T-helper 17 cell (primary cell): Measurements from ENCODE around the gene SORBS1. TPM values are rescaled to one million over a fixed set of nuclear protein-coding genes. Genes with fewer than 3 reads are reported as not detected.

Experiments used
- ATAC-seq: fragments of 150-1000 bp; cut with Tn5 transposase; 2 replicates; pipeline ENCODE4 v1.10.0; 2021; ENCODE audit warnings: mild to moderate bottlenecking, moderate library complexity
- DNase-seq, 3 donors: peaks; one replicate each; pipeline versions ENCODE4 v3.0.0 to v3.0.0-alpha.2; 2020 to 2021
- H3K9me3 ChIP-seq: one replicate; pipeline ENCODE4 v1.7.0; 2013; ENCODE audit warnings: low read length, mild to moderate bottlenecking; ENCODE audit not compliant: control insufficient read depth, poor library complexity, severe bottlenecking
- H3K27ac Mint-ChIP-seq: one replicate; pipeline ENCODE4 v1.8.0; 2022; ENCODE audit warnings: mild to moderate bottlenecking, moderate library complexity, mixed read lengths
- H3K27me3 Mint-ChIP-seq: one replicate; pipeline ENCODE4 v1.8.0; 2022; ENCODE audit warnings: mixed read lengths
- H3K36me3 Mint-ChIP-seq: one replicate; pipeline ENCODE4 v1.8.0; 2022; ENCODE audit warnings: low read depth, mixed read lengths
- H3K4me1 Mint-ChIP-seq: one replicate; pipeline ENCODE4 v1.8.0; 2022; ENCODE audit warnings: mild to moderate bottlenecking, mixed read lengths
- H3K4me3 Mint-ChIP-seq: one replicate; pipeline ENCODE4 v1.8.0; 2022; ENCODE audit warnings: mild to moderate bottlenecking, moderate library complexity, mixed read lengths
- total RNA-seq, 4 donors: library from RNA in 2 of 4; stranded (reverse) in 2 of 4; gene quantifications; one replicate each; pipeline ENCODE4 v1.2.3 and lab custom pipeline; 2022 to 2026

The SORBS1 gene
- total RNA-seq (1 to 10 TPM; 2.5 to 5.0 TPM), total RNA-seq (lab: John Stamatoyannopoulos, UW) (1.0 to 1.8 reads per million in 2 donors)

DNA sequence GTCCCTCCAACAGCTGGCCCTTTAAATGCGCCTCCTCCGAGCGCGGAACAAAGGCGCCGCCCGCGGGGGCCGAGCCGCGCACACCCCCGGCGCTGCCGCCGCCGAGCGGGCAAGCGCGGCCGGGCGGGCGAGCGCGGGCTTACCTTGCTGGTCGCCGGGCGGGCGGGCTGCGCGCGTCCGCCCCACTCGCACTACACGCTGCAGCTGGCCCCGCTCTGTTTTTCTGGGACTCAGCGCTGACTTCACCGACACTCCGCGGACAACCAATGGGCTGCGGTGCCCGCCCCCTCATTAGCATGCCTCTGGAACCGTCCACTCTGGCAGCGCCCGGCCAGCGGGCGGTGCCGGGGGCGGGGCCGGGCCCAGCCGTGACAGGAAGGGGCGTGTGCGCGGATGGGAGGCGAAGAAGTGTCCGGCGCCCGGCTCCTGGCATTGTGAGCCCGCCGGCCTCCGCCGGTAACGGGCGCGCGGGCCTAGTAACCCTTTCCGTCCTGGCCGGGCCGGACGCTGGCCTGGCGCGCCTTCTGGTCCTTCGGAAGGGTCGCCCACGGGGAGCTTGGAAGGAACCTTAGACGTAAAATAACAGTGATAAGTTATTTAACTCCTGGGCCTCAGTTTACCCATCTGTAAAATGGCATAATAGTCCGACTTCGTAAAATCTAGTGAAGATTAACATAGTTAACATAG lies at the start of gene SORBS1:
Gene SORBS1, minus strand, starts transcription at position 195 of the 687 bp plus-strand sequence. CDS start 120,236 bp downstream, outside the sequence.
- Mint-ChIP-seq H3K27ac (peak within 1 kb of the TSS; percentile 83), H3K4me1 (peaks cover 20% of the 10 kb centered on the region), H3K4me3 (peak within 1 kb of the TSS; percentile 99), H3K27me3 (peaks cover 10% of the 10 kb centered on the region), H3K36me3 (peaks cover 4% of the 10 kb centered on the region)
- H3K9me3 ChIP-seq, result no peaks in the 10 kb centered on the region
- ATAC-seq (peak; percentile 98), DNase-seq (peak; percentile 76 to 85 (median 82))

DNA sequence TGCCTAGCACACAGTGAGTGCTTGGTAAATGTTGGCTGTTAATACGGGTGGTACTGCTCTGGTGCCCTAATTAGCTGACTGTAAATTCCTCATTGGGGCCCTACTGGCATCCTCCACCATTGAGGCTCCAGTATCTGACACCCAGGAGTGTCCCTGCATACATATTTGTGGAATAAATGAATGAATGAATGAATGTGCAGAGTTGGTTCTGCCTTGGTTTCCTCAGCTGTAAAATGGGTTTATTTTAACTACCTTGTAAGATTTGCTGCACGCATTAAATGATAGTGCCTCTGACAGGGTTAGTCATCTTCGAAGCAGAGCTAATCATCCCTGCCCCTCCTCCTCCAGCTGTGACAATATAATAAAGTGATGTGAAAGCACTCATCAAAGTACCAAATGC lies 49.6 kb upstream of the SORBS1 start:
- no peak overlapping the region for H3K4me3 Mint-ChIP-seq
- H3K36me3 Mint-ChIP-seq, result peaks cover 19% of the 10 kb centered on the region
- no peaks in the 10 kb centered on the region for H3K27me3 Mint-ChIP-seq
- no peaks in the 10 kb centered on the region for H3K4me1 Mint-ChIP-seq
- H3K9me3 ChIP-seq, result no peaks in the 10 kb centered on the region
- DNase-seq (no peak), ATAC-seq (no peak)
- H3K27ac Mint-ChIP-seq, result no peak overlapping the region

DNA sequence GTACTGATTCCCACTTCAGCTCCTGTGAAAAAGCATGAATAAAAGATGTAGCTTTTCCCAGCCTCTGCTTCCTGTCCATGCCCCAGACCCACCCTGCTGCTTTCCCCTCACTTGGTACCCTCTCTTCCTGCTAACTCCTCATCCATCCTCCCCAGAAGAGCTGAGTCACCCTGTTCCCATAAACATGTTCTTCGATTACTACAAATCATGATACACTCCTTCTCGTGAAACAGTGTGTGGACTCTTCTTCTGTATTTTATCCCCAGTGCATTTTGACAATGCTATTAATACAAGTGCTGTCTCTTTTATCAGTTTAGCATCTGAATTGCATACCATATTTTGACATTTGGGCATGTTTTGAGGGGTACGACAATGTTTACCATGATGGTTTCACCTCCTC lies 45.8 kb upstream of the SORBS1 start:
- H3K9me3 ChIP-seq, result no peaks in the 10 kb centered on the region
- Mint-ChIP-seq H3K27me3 (no peaks in the 10 kb centered on the region), H3K27ac (no peak overlapping the region), H3K4me3 (no peak overlapping the region), H3K36me3 (peaks cover 8% of the 10 kb centered on the region), H3K4me1 (no peaks in the 10 kb centered on the region)
- ATAC-seq (no peak), DNase-seq (no peak)

DNA sequence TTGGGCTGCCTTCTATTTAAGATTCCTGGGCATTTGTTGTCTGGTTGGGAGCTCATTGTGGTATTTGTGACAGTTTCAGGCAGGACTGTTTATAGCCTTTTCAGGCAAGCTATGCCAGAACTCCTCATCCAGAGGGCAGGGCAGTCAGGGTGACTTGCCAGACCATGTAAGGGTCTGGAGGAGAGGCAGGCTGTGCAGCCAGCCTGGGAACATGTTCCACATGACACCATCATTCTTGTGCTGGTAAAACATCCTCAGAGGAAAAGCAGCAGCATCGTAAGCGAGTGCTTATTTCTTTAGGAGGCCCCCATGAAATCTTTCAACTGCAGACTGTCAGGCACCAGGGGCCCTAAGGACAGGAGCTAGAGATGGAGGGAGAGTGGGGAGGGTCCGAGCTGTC lies 44.0 kb upstream of the SORBS1 start:
- no peaks in the 10 kb centered on the region for H3K9me3 ChIP-seq
- Mint-ChIP-seq H3K4me1 (no peaks in the 10 kb centered on the region), H3K27me3 (no peaks in the 10 kb centered on the region), H3K27ac (no peak overlapping the region), H3K4me3 (no peak overlapping the region), H3K36me3 (peaks cover 8% of the 10 kb centered on the region)
- ATAC-seq (no peak), DNase-seq (no peak)

DNA sequence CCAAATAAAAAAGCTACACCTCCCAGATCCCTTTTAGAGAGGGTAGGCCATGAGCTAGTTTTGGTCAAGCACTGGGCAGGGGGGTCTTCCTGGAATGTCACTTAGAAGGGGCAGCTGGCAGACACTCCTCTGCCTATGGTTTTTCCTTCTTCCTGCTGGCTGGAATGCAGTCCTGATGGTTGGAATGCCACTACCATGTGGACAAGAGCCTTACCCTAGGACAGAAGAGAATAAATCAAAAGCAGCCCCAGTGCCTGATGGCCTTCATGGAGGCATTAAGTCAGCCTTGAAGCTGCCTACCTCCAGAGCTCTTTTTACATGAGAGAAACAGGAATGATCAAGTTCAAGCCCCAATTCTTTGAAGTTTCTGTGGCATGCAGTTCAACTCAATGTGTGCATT lies 43.5 kb upstream of the SORBS1 start:
- Mint-ChIP-seq H3K27me3 (no peaks in the 10 kb centered on the region), H3K27ac (no peak overlapping the region), H3K4me1 (no peaks in the 10 kb centered on the region), H3K4me3 (no peak overlapping the region), H3K36me3 (peaks cover 8% of the 10 kb centered on the region)
- DNase-seq, result no peak
- H3K9me3 ChIP-seq, result no peaks in the 10 kb centered on the region
- ATAC-seq, result no peak

DNA sequence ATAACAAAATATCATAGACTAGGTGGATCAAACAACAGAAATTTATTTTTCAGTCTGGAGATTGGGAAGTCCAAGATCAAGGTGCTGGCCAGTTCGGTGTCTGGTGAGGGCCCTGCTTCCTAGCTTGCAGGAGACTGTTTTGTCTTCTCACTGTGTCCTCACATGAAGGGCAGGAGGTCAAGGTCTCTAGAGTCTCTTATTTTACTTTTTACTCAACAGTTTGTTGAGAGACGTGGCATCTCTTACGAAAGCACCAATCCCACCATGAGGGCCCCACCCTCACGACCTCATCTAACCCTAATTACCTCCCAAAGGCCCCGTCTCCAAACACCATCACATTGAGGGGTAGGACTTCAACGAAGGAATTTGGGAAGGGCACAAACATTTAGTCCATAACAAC lies 41.2 kb upstream of the SORBS1 start:
- H3K9me3 ChIP-seq, result no peaks in the 10 kb centered on the region
- H3K4me3 Mint-ChIP-seq, result no peak overlapping the region
- H3K4me1 Mint-ChIP-seq, result no peaks in the 10 kb centered on the region
- no peak for ATAC-seq
- H3K36me3 Mint-ChIP-seq, result peaks cover 4% of the 10 kb centered on the region
- no peak for DNase-seq
- no peaks in the 10 kb centered on the region for H3K27me3 Mint-ChIP-seq
- no peak overlapping the region for H3K27ac Mint-ChIP-seq

DNA sequence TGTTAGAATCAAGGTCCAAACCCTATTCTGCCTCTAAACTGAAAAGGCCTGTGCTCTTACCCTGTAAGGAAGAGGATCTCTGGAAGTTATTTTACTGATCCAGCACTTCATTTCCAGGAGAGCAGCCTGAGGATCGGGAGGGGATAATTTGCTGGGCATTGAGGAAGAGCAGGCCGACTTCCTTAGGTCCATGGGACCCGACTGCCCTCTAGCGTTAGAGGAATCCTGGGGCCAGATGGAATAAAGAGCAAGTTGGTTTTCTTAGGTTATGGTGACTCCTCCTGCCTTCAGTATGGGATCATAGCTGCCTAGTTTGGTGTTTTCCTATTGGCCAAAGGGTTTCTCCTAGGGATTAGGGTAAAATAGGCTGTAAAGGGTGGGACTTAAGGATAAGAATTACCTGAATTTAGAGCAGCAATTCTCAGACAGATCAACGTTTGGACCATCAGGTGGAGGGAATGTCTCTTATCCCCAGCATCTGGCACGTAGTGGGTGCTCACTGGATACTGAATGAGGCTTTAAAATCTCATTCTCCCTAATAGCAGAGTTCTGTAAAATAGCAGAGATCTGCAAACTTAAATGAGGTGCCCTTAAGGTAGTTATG lies 40.0 kb upstream of the SORBS1 start:
- H3K36me3 Mint-ChIP-seq, result no peaks in the 10 kb centered on the region
- no peaks in the 10 kb centered on the region for H3K4me1 Mint-ChIP-seq
- DNase-seq, result peak in 1 of 3 donors; percentile 13
- ATAC-seq, result no peak
- no peaks in the 10 kb centered on the region for H3K9me3 ChIP-seq
- H3K27ac Mint-ChIP-seq, result no peak overlapping the region
- no peak overlapping the region for H3K4me3 Mint-ChIP-seq
- peaks cover 9% of the 10 kb centered on the region for H3K27me3 Mint-ChIP-seq

DNA sequence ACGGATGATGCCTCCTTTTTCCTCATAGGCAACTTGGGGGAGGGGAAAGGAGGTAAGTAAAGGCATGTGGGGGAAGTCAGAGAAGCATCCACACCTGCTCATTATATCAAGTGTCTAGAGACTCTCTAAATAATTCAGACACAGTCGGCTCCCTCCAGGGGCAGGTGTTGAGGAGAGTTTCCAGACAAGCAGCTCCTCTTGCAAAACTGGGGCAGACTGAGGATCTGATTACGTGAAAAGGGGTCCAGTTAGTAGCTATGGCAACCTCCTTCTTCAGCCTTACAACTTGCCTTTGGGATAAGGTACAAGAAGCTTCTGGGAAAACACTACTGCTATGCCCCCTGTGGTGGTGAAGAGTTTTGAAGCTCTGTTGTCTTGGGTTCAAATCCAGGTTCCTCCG lies 39.0 kb upstream of the SORBS1 start:
- Mint-ChIP-seq H3K27ac (no peak overlapping the region), H3K27me3 (peaks cover 9% of the 10 kb centered on the region), H3K4me3 (no peak overlapping the region), H3K36me3 (no peaks in the 10 kb centered on the region), H3K4me1 (no peaks in the 10 kb centered on the region)
- no peaks in the 10 kb centered on the region for H3K9me3 ChIP-seq
- ATAC-seq (no peak), DNase-seq (no peak)

DNA sequence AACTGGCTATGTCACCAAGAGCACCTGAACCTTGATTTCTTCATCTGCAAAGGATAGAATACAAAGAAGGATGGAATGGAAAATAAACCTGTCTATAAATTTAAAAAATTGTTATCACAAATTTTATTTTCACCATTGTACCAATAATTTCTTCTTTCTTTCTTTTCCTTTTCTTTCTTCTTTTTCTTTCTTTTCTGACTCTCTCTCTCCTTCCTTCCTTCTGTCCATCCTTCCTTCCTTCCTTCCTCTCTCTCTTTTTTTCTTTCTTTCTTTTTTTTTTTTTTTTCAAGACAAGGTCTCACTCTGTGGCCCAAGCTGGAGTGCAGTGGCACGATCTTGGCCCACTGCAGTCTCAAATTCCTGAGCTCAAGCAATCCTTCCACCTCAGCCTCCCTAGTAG lies 36.6 kb upstream of the SORBS1 start:
- ATAC-seq, result no peak
- H3K4me3 Mint-ChIP-seq, result no peak overlapping the region
- no peaks in the 10 kb centered on the region for H3K9me3 ChIP-seq
- H3K27ac Mint-ChIP-seq, result no peak overlapping the region
- DNase-seq, result no peak
- peaks cover 2% of the 10 kb centered on the region for H3K36me3 Mint-ChIP-seq
- no peaks in the 10 kb centered on the region for H3K4me1 Mint-ChIP-seq
- H3K27me3 Mint-ChIP-seq, result peaks cover 16% of the 10 kb centered on the region

DNA sequence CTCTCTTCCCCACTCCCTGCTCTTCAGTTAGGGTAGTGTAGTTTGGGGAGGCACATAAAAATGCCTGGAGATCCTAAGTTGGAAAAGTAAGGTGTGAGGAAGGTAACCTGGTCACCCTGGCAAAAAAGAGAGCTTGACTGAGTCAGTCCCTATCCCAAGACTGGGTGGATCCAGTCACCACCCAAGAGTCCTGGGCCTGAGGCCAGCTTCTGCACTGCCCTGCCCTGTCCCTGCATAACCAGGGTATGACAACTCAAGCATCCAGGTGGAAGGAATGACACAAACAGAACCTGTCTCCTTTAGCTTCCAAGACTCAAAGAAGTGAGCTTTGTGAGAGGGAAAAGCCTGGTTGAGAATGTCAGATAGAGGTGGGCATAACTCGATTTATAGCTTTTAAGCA lies 26.9 kb upstream of the SORBS1 start:
- Mint-ChIP-seq H3K36me3 (no peaks in the 10 kb centered on the region), H3K27me3 (peaks cover 6% of the 10 kb centered on the region), H3K4me3 (no peak overlapping the region), H3K4me1 (no peaks in the 10 kb centered on the region), H3K27ac (no peak overlapping the region)
- no peak for DNase-seq
- no peaks in the 10 kb centered on the region for H3K9me3 ChIP-seq
- ATAC-seq, result no peak

DNA sequence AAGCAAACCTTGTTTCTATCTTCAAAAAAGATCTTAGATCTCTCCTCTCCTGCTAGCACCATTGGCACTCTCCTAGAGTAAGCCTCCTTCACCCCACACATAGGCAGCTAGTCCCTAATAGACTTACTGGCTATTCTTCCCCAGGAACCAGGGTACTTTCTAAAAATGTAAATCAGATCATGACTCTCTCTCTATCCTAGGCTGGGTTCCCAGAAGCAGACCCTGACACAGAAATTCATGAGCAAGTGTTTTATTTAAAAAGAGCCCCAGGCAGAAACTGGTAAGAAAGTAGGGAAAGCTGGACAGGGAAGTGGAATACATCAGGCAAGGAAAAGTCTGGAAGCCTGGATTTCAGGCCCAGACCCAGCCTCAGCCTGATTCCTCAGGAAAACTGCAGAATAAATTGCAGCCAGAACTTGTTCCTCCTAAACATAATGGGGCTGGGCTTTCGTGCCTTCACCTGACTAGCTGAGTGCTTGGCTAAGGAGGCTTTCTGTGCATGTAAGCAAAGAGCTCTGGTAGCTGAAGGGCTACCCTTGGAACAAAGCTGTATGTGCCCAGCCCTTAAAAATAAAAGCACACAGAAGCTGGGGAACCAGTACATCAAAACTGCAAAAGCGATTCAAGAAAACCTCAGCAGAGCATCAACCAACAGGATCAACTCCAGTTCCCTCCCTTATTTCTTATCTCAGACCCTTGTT lies 18.8 kb upstream of the SORBS1 start:
- H3K27me3 Mint-ChIP-seq, result peaks cover 50% of the 10 kb centered on the region
- H3K27ac Mint-ChIP-seq, result no peak overlapping the region
- peaks cover 4% of the 10 kb centered on the region for H3K4me1 Mint-ChIP-seq
- no peak for DNase-seq
- ATAC-seq, result no peak
- no peaks in the 10 kb centered on the region for H3K9me3 ChIP-seq
- H3K36me3 Mint-ChIP-seq, result no peaks in the 10 kb centered on the region
- H3K4me3 Mint-ChIP-seq, result no peak overlapping the region

DNA sequence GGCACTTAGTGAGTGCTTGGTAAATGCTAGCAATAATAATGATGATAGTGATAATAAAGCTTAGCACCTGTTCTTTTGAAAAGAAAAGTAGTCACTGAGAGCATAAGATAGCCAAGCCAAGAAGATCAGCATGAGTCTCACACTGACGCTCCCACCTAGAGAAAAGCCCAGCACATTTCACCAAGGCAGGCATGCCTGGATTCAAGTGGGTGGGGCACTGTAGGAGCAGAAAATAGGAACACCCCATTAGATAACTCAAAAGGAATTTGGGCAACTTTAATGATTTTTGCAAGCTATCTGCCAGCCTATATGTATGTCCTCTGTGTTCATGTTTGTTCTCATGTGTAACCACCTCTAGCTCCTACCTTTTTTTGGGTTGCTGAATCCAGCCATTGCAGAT lies 18.1 kb upstream of the SORBS1 start:
- Mint-ChIP-seq H3K36me3 (no peaks in the 10 kb centered on the region), H3K4me3 (no peak overlapping the region), H3K27ac (no peak overlapping the region), H3K27me3 (peaks cover 57% of the 10 kb centered on the region), H3K4me1 (peaks cover 4% of the 10 kb centered on the region)
- DNase-seq, result no peak
- H3K9me3 ChIP-seq, result no peaks in the 10 kb centered on the region
- ATAC-seq, result no peak

DNA sequence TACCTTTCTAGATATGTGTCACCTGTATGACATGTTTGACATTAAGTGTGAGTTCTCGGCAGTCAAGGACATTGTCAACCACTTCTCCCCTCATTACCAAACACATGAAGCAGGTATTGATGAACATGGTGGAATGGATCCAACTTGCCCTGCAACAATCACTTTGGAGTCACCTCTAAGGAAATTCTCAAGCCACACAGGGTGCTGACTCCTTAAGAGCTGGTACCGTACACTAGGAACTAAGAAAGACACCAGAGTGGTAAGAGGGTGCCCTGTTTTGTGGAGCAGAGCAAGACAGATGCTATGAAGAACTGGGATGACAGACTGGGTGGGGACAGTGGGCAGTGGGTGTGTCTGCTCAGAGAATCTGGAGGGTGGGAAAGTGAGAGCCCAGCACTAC lies 17.4 kb upstream of the SORBS1 start:
- H3K9me3 ChIP-seq, result no peaks in the 10 kb centered on the region
- H3K27ac Mint-ChIP-seq, result no peak overlapping the region
- DNase-seq, result no peak
- H3K36me3 Mint-ChIP-seq, result peaks cover 2% of the 10 kb centered on the region
- no peak overlapping the region for H3K4me3 Mint-ChIP-seq
- peaks cover 4% of the 10 kb centered on the region for H3K4me1 Mint-ChIP-seq
- ATAC-seq, result no peak
- H3K27me3 Mint-ChIP-seq, result peaks cover 63% of the 10 kb centered on the region
